Pancreas (tissue), 10 donors: ENCODE results near the gene ELOVL4. TPM values are rescaled to one million over a fixed set of nuclear protein-coding genes. Genes with fewer than 3 reads are reported as not detected.

Source experiments
- ATAC-seq, 4 donors: fragments of 200-7000 bp; cut with Tn5 transposase; one replicate each; pipeline versions ENCODE4 v1.8.0 to v1.9.1; 2020; ENCODE audit warnings: mild to moderate bottlenecking in 4 of 4, moderate library complexity in 4 of 4
- DNase-seq, 6 donors: peaks; one replicate each; pipeline ENCODE4 v3.0.0-alpha.2; 2020
- FAIRE-seq: peaks from 2 replicates; lab custom pipeline; 2012; peaks lifted over from hg19 to GRCh38; lab: Jason Lieb, UNC
- H3K27ac ChIP-seq, 4 donors: fragments of 200-600 bp; sonication (generic); 1 replicate in 3 of 4; 2 replicates in 1 of 4; pipeline versions ENCODE4 v1.5.0 to v1.8.0; 2020
- H3K27me3 ChIP-seq, 4 donors: fragments of 200-600 bp; one replicate each; pipeline ENCODE4 v1.8.0; 2021
- H3K36me3 ChIP-seq, 3 donors: fragments of 200-600 bp; sonication (generic) in 1 of 3; one replicate each; pipeline versions ENCODE4 v1.5.0 to v1.8.0; 2020 to 2021
- H3K4me1 ChIP-seq, 3 donors: fragments of 200-600 bp; one replicate each; pipeline ENCODE4 v1.8.0; 2021
- H3K4me3 ChIP-seq, 4 donors: fragments of 200-600 bp; sonication (generic) in 2 of 4; one replicate each; pipeline versions ENCODE4 v1.5.0 to v1.8.0; 2020 to 2021
- H3K9me3 ChIP-seq, 4 donors: fragments of 200-600 bp; one replicate each; pipeline ENCODE4 v1.8.0; 2021
- WGBS, 2 donors: extraction: QIAGEN DNeasy Blood & Tissue Kit; methylation state at CpG; one replicate each; pipeline ENCODE4 v1.1.7; 2013; 5-methylcytosine and 5-hydroxymethylcytosine counted together
- intact Hi-C, 3 donors: fragments of 100-400 bp; cut with DNase I; formaldehyde crosslinking; loops; one replicate each; pipeline versions ENCODE4 v1.11.1 to v1.14.2; 2022
- polyA plus RNA-seq, 2 donors: library from polyadenylated mRNA; stranded (reverse); fragments of 200-250 nt; gene quantifications; one replicate each; pipeline ENCODE4 v1.2.3, GENCODE V29; 2013
- total RNA-seq, 6 donors: library from RNA; stranded (reverse); fragmentation: NEBNext Ultra II Directional in 4 of 6; extraction: Animal tissue kit (Norgen Biotek cat#: 25700) in 4 of 6; gene quantifications; one replicate each; pipeline versions ENCODE4 v1.2.1 to v1.2.4, GENCODE V29; 2021 to 2023
- TF ChIP-seq, protein P1 (sequence below), 4 donors: fragments of 200-600 bp; sonication (generic) in 3 of 4; IDR thresholded peaks; one replicate each; pipeline versions ENCODE4 v1.5.0 to v1.8.0; 2021; ENCODE audit warnings: antibody characterized with exemption in 4 of 4
- donor health status: healthy with polysubstance abuse.
- donor health status: DM: no; HTN: no; CAD: no; lungs with moderate emphysema.
- donor health status: DM: no; HTN: no; CAD: no.
- donor health status: control.
- donor health status: control.
- donor health status: Bipolar disorder and iron deficiency.
- donor health status: DM: yes; HTN: yes; CAD: no.
- donor health status: DM: no; HTN: no; CAD: no.
- donor health status: DM: no; HTN: no; CAD: no.
- donor health status: DM: yes; HTN: yes; CAD: no.

Gene ELOVL4
- total and polyA plus RNA-seq, 8 donors = 0.04 to 2.4 (median 0.28) TPM

- Histone ChIP-seq H3K27me3 (no peaks in the 10 kb centered on the region), H3K9me3 (no peaks in the 10 kb centered on the region), H3K4me3 (no peak overlapping the region), H3K27ac (no peak overlapping the region), H3K36me3 (no peaks in the 10 kb centered on the region), H3K4me1 (peaks cover 0 to 15% (median 3%) of the 10 kb centered on the region in 3 donors)
- no peak for FAIRE-seq
- TF ChIP-seq, protein P1, sequence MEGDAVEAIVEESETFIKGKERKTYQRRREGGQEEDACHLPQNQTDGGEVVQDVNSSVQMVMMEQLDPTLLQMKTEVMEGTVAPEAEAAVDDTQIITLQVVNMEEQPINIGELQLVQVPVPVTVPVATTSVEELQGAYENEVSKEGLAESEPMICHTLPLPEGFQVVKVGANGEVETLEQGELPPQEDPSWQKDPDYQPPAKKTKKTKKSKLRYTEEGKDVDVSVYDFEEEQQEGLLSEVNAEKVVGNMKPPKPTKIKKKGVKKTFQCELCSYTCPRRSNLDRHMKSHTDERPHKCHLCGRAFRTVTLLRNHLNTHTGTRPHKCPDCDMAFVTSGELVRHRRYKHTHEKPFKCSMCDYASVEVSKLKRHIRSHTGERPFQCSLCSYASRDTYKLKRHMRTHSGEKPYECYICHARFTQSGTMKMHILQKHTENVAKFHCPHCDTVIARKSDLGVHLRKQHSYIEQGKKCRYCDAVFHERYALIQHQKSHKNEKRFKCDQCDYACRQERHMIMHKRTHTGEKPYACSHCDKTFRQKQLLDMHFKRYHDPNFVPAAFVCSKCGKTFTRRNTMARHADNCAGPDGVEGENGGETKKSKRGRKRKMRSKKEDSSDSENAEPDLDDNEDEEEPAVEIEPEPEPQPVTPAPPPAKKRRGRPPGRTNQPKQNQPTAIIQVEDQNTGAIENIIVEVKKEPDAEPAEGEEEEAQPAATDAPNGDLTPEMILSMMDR (IDR thresholded peaks at IDR 0.05) = no peak
- 49 to 65% methylated on average over 2 of the region's 2 CpGs for WGBS, 2 donors
- no peak for ATAC-seq
- DNase-seq = no peak
- intact Hi-C loops = no loop called here
Observed at GRCh38 chr6:79872303-79872702, 75.0 kb downstream of the ELOVL4 start.

DNA sequence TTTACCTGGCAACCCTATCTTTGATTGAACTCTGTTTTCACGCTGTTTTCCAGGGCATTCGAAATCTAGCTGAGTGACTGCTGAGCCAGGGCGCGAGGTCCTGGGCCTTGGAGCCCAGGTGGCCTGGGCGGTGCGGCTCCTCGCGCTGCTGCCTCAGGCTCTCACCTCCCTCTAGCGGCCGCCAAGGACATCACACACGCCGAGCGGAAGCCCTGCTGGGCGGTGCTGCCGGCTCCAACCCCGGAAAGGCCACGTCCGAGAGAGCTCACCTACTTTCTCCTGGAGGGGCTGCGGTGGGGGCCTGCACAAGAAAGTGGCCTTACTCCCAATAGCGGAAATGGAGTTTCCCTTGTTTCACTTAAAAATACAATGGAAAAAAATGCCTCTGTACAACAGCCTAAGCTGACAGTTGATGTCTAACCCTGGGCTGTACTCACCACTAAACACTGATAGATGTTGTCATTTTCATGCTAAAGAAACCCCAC lies 77.7 kb downstream of the ELOVL4 start:
- FAIRE-seq (no peak), ATAC-seq (peak; percentile 96 to 98 (median 98)), DNase-seq (peak; percentile 80 to 94 (median 88))
- no peaks in the 10 kb centered on the region for H3K9me3 ChIP-seq
- peak overlapping the region in 1 of 4 donors; percentile 23 for H3K4me3 ChIP-seq
- H3K4me1 ChIP-seq = peaks cover 3 to 34% (median 19%) of the 10 kb centered on the region in 3 donors
- no peaks in the 10 kb centered on the region for H3K27me3 ChIP-seq
- peak overlapping the region in 3 of 4 donors; percentile 6 to 53 (median 22) for H3K27ac ChIP-seq
- no peaks in the 10 kb centered on the region for H3K36me3 ChIP-seq
- WGBS, 2 donors = 0 to 1% methylated on average over 20 of the region's 20 CpGs
- TF ChIP-seq, protein P1 (IDR thresholded peaks at IDR 0.05) = peak; percentile 87 to 96 (median 92)
- intact Hi-C loops = loop anchor here in 2 of 3 donors (5.0 to 10.0 kb wide), 2 partner anchors 87 to 95 kb away; no protein-coding TSS in a partner anchor

DNA sequence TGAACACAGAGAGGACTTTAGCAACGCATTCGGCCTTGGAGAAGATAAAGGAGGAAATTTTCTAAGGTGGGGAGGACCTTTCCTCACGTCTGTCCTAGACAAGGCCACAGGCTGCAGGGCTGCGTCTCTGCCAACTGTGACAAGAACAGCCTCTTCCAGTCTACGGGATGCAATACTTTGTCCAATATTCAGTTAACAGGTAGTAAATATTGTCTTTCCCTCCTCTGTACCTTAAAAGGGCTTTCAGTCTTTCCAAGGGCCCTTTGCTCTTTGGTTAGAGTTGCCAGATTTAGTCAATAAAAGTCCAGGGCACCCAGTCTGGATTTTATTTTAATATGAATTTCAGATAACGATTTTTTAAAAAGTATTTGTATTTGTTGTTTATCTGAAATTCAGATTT lies 78.2 kb downstream of the ELOVL4 start:
- Histone ChIP-seq H3K27ac (peak overlapping the region in 2 of 4 donors; percentile 22 to 53), H3K4me3 (no peak overlapping the region), H3K36me3 (no peaks in the 10 kb centered on the region), H3K9me3 (no peaks in the 10 kb centered on the region), H3K4me1 (peaks cover 7 to 37% (median 21%) of the 10 kb centered on the region in 3 donors), H3K27me3 (no peaks in the 10 kb centered on the region)
- intact Hi-C loops = loop anchor here in 2 of 3 donors (5.0 to 10.0 kb wide), 2 partner anchors 87 to 94 kb away; no protein-coding TSS in a partner anchor
- WGBS, 2 donors = 22 to 25% methylated on average over 6 of the region's 6 CpGs
- DNase-seq (no peak), FAIRE-seq (no peak), ATAC-seq (peak in 1 of 4 donors; percentile 5)
- TF ChIP-seq, protein P1 (IDR thresholded peaks at IDR 0.05) = no peak

GRCh38 chr6:79868098-79868722 lies 79.1 kb downstream of the ELOVL4 start:
- intact Hi-C loops = loop anchor here in 2 of 3 donors (5.0 to 10.0 kb wide), 2 partner anchors 86 to 93 kb away; no protein-coding TSS in a partner anchor
- no peaks in the 10 kb centered on the region for H3K27me3 ChIP-seq
- TF ChIP-seq, protein P1 (IDR thresholded peaks at IDR 0.05) = peak; percentile 19 to 54 (median 46)
- peak; percentile 44 to 74 (median 66) for ATAC-seq
- FAIRE-seq = peak; percentile 84
- H3K9me3 ChIP-seq = no peaks in the 10 kb centered on the region
- no peaks in the 10 kb centered on the region for H3K36me3 ChIP-seq
- WGBS, 2 donors = 18 to 21% methylated on average over 12 of the region's 12 CpGs
- H3K4me3 ChIP-seq = no peak overlapping the region
- peak overlapping the region in 2 of 4 donors; percentile 8 to 22 for H3K27ac ChIP-seq
- peaks cover 14 to 43% (median 31%) of the 10 kb centered on the region in 3 donors for H3K4me1 ChIP-seq
- peak in 3 of 6 donors; percentile 37 to 54 (median 47) for DNase-seq

Other genes starting within 250 kb of the ELOVL4 start
- gene TTK, start 57.1 kb upstream of the ELOVL4 start, total RNA-seq = under 1 TPM in 5 of 6 donors, not detected in 1; 0.12 to 0.70 (median 0.44) TPM
- gene TTK, start 57.1 kb upstream of the ELOVL4 start, polyA plus RNA-seq = under 1 TPM; 0.11 to 0.21 TPM
- gene BCKDHB, start 159.1 kb upstream of the ELOVL4 start, total RNA-seq = 10 to 100 TPM in 4 of 6 donors, 1 to 10 TPM in 2; 6.4 to 16.8 (median 11.4) TPM
- gene BCKDHB, start 159.1 kb upstream of the ELOVL4 start, polyA plus RNA-seq = 1 to 10 TPM; 4.8 to 8.5 TPM